ENCODE data around the gene ANKS6. TPM values are rescaled to one million over a fixed set of nuclear protein-coding genes. Genes with fewer than 3 reads are reported as not detected.
A peak's percentile ranks its signal among the peaks of the same experiment; 100 is the strongest.

ANKS6 gene
- total and polyA plus RNA-seq, 2 of the 4 experiments (the other 2 are of a cell fraction) = 9.0 to 23.6 TPM

DNA sequence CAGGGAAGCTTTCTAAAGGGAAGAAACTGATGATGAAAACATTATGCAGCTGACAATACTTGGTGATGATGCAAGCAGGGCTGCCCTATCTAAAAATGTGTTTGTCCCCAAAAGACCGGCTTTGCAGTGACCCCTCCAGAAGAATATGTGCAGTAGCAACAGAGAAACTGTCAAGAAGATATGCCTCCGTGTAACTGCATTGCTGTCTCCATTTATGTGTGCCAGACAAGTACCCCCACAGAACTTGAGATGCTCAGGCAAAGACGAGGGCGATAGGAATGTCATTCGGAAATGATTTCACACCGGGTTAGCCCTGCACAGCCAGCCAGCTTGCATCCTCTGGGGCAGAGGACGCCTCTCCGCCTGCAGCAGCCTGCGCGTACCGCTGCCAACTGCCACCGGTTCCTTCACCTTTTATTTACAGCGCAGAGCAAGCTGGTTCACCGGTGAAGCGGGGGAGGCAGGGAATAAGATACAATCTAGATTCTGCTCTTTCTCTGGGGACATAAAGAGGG, 89.6 kb downstream of the ANKS6 start:
- peak overlapping the region; percentile 49 for H2BK5ac ChIP-seq (ENCODE audit: low read depth, low read length, poor library complexity, severe bottlenecking)
- peak overlapping the region; percentile 76 for H3K4me2 ChIP-seq (ENCODE audit: low read depth, low read length)
- peak overlapping the region; percentile 85 for H2AFZ ChIP-seq (replicated peaks; ENCODE audit: low read length, poor library complexity)
- in situ Hi-C loops (cut with MboI; ENCODE audit: low sequenced_read_pairs) = loop anchor here (5.0 kb wide), 1 partner anchor 389 kb away; no protein-coding TSS in a partner anchor
- dilution Hi-C loops (cut with HindIII; ENCODE audit: low sequenced_read_pairs, unreplicated experiment) = no loop called here
- H2AK9ac ChIP-seq (replicated peaks; ENCODE audit: low read depth, low read length, poor library complexity) = peak overlapping the region; percentile 47
- peaks cover 4% of the 10 kb centered on the region; the same call in 1 of the 2 replicates for H3K9me1 ChIP-seq (ENCODE audit: insufficient read depth, low read length)
- no TSS peak for BruUV-seq (replicated peaks)
- WGBS, 2 experiments (ENCODE audit: extremely low coverage in 2 of 2, insufficient read length in 1 of 2) = 7% methylated on average over 2 of the region's 15 CpGs; no CpG with 5 or more reads in 1 of the 2 experiments
- TF ChIP-seq, protein P1, sequence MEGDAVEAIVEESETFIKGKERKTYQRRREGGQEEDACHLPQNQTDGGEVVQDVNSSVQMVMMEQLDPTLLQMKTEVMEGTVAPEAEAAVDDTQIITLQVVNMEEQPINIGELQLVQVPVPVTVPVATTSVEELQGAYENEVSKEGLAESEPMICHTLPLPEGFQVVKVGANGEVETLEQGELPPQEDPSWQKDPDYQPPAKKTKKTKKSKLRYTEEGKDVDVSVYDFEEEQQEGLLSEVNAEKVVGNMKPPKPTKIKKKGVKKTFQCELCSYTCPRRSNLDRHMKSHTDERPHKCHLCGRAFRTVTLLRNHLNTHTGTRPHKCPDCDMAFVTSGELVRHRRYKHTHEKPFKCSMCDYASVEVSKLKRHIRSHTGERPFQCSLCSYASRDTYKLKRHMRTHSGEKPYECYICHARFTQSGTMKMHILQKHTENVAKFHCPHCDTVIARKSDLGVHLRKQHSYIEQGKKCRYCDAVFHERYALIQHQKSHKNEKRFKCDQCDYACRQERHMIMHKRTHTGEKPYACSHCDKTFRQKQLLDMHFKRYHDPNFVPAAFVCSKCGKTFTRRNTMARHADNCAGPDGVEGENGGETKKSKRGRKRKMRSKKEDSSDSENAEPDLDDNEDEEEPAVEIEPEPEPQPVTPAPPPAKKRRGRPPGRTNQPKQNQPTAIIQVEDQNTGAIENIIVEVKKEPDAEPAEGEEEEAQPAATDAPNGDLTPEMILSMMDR (conservative IDR thresholded peaks at IDR 0.05; ENCODE audit: low read depth, low read length) = no peak
- peak; percentile 68 for TF ChIP-seq CEBPB (IDR thresholded peaks at IDR 0.05; ENCODE audit: low read depth, low read length)
- 0 out of 2 replicates have a peak, but pooled peaks have one; percentile 0 for TF ChIP-seq RAD21 (IDR thresholded peaks at IDR 0.05; ENCODE audit: low read length)
- H3K9me3 ChIP-seq (ENCODE audit: control insufficient read depth, insufficient read depth, low read length) = no peaks in the 10 kb centered on the region
- H2BK20ac ChIP-seq (ENCODE audit: low read depth, low read length) = peak overlapping the region; percentile 32; the same call in 1 of the 2 replicates
- H3K14ac ChIP-seq (replicated peaks; ENCODE audit: low read depth, low read length) = peak overlapping the region; percentile 11; the same call in 1 of the 2 replicates
- H2BK15ac ChIP-seq (ENCODE audit: low read depth, low read length) = 0 out of 3 replicates have a peak overlapping the region, but pooled peaks have one; percentile 10
- H4K91ac ChIP-seq (ENCODE audit: insufficient read depth, low read depth, low read length) = peak overlapping the region; percentile 56
- peak overlapping the region; percentile 54 for H3K4ac ChIP-seq (ENCODE audit: low read depth, low read length)
- H3K27ac ChIP-seq (ENCODE audit: insufficient read depth, low read length) = peak overlapping the region; percentile 50
- H3K4me1 ChIP-seq (ENCODE audit: control insufficient read depth, insufficient read depth, low read length) = peaks cover 5% of the 10 kb centered on the region
- ATAC-seq (ENCODE audit: low read depth) = peak; percentile 19
- ChIA-PET POLR2A (ENCODE audit: unreplicated experiment) (no interaction called here), CTCF (interaction anchor here (0.6 to 1.3 kb wide), 3 partner anchors 10 to 391 kb away, joined by 4 to 6 read pairs (median 4); no protein-coding TSS in a partner anchor)
- intact Hi-C loops (cut with micrococcal nuclease) = loop anchor here (1.0 to 10.0 kb wide), 8 partner anchors 68 to 784 kb away; partner anchors contain the start of gene TRMO
- peak overlapping the region; percentile 21 to 34; a peak in 3 of 4 replicates for H4K8ac ChIP-seq (ENCODE audit: low read depth in 2 of 2, low read length in 2 of 2)
- H3K18ac ChIP-seq (ENCODE audit: low read depth, low read length) = peak overlapping the region; percentile 1; the same call in 1 of the 2 replicates
- peak overlapping the region; percentile 59 for H3K9ac ChIP-seq (ENCODE audit: low read depth, low read length)
- DNase-seq = peak; percentile 52
- peak overlapping the region; percentile 45 for H3K4me3 ChIP-seq (ENCODE audit: insufficient read depth, low read depth, low read length)
- peak overlapping the region; percentile 6; the same call in 1 of the 2 replicates for H2AK5ac ChIP-seq (ENCODE audit: low read depth, low read length)
- no peaks in the 10 kb centered on the region for H3K36me3 ChIP-seq (ENCODE audit: control insufficient read depth, insufficient read depth, low read length)
- H3K23ac ChIP-seq (ENCODE audit: low read depth, low read length) = no peak overlapping the region; the same call in 1 of the 2 replicates
- H3K79me1 ChIP-seq (ENCODE audit: low read depth in 1 of 2, low read length in 2 of 2) = peaks cover 13 to 33% of the 10 kb centered on the region in 2 experiments; a peak in 3 of 4 replicates
- H4K20me1 ChIP-seq (ENCODE audit: insufficient read depth, low read length) = peaks cover 15% of the 10 kb centered on the region
- peak overlapping the region; percentile 19; the same call in 1 of the 2 replicates for H4K5ac ChIP-seq (ENCODE audit: low read depth, low read length)
- no peak overlapping the region; the same call in 1 of the 2 replicates for H3K56ac ChIP-seq (ENCODE audit: extremely low read depth, insufficient read depth, low read length)
- peaks cover 9% of the 10 kb centered on the region for H3K27me3 ChIP-seq (ENCODE audit: control insufficient read depth, insufficient read depth, low read length)
- peak overlapping the region; percentile 50 for H2BK120ac ChIP-seq (ENCODE audit: low read depth, low read length)

All from IMR-90 (cell line).